HG03460 (cell line): ENCODE measurements around the gene PRR32.
"Not testable (repeated sequence)": the region's sequence is repeated elsewhere in the genome, so short reads cannot be mapped to it uniquely, and the experiment has no call there.

Source experiments
- ATAC-seq: cut with Tn5 transposase; IDR thresholded peaks from one replicate; pipeline ENCODE4 v1.9.1; 2021; ENCODE audit not compliant: unreplicated experiment

The PRR32 gene

GRCh38 chrX:126819429-126819828 is at the start of gene PRR32:
PRR32 (plus strand) TSS chrX:126819729; CDS start chrX:126819844, 115 bp downstream.
- no peak for ATAC-seq

GRCh38 chrX:126770179-126770578 is 49.4 kb upstream of the PRR32 start:
- ATAC-seq, result no peak

- no peak for ATAC-seq
Measured at GRCh38 chrX:126785539-126785938, 34.0 kb upstream of the PRR32 start.

- no peak for ATAC-seq
Measured at GRCh38 chrX:126799059-126799458, 20.5 kb upstream of the PRR32 start.

GRCh38 chrX:126806784-126807183 is 12.7 kb upstream of the PRR32 start:
- ATAC-seq, result not testable (repeated sequence)

- ATAC-seq, result no peak
Measured at GRCh38 chrX:126815806-126816205, 3.7 kb upstream of the PRR32 start.

GRCh38 chrX:126820700-126821420 is 1.3 kb downstream of the PRR32 start:
- ATAC-seq, result no peak

- no peak for ATAC-seq
Measured at GRCh38 chrX:126824338-126825007, 4.9 kb downstream of the PRR32 start.

GRCh38 chrX:126825566-126826193 is 6.2 kb downstream of the PRR32 start:
- ATAC-seq, result no peak

- no peak for ATAC-seq
Measured at GRCh38 chrX:126836186-126836585, 16.7 kb downstream of the PRR32 start.

GRCh38 chrX:126847143-126847542 is 27.6 kb downstream of the PRR32 start:
- ATAC-seq, result no peak

- no peak for ATAC-seq
Measured at GRCh38 chrX:126855839-126856524, 36.5 kb downstream of the PRR32 start.
